WERI-Rb-1 (cell line): ENCODE measurements around the gene C16orf74.

ENCODE experiments used
- DNase-seq: peaks from one replicate; pipeline ENCODE4 v3.0.0-alpha.2; 2020
- H3K27ac ChIP-seq: fragments of 250-450 bp; sonication (Bioruptor Pico); 2 replicates; pipeline ENCODE4 v1.5.1; 2020; ENCODE audit warnings: mild to moderate bottlenecking, moderate library complexity
- H3K27me3 ChIP-seq: fragments of 250-450 bp; sonication (Bioruptor Pico); 2 replicates; pipeline ENCODE4 v1.5.1; 2021; ENCODE audit warnings: mild to moderate bottlenecking, low read depth, moderate library complexity; ENCODE audit not compliant: insufficient read depth, severe bottlenecking
- H3K36me3 ChIP-seq: fragments of 250-450 bp; sonication (Bioruptor Pico); 2 replicates; pipeline ENCODE4 v1.5.1; 2020; ENCODE audit warnings: mild to moderate bottlenecking, moderate library complexity
- H3K4me3 ChIP-seq: 2 replicates; pipeline ENCODE4 v1.5.1; 2011; ENCODE audit warnings: low read depth, mild to moderate bottlenecking, control low read depth, low read length
- H3K9me3 ChIP-seq: fragments of 250-450 bp; sonication (Bioruptor Pico); 2 replicates; pipeline ENCODE4 v1.5.1; 2021; ENCODE audit warnings: mild to moderate bottlenecking, moderate library complexity; ENCODE audit not compliant: severe bottlenecking
- CTCF ChIP-seq: IDR thresholded peaks from 2 replicates; pipeline ENCODE4 v1.5.1; 2011; ENCODE audit warnings: low read depth, mild to moderate bottlenecking, control low read depth, inconsistent platforms, low read length

The C16orf74 gene

DNA sequence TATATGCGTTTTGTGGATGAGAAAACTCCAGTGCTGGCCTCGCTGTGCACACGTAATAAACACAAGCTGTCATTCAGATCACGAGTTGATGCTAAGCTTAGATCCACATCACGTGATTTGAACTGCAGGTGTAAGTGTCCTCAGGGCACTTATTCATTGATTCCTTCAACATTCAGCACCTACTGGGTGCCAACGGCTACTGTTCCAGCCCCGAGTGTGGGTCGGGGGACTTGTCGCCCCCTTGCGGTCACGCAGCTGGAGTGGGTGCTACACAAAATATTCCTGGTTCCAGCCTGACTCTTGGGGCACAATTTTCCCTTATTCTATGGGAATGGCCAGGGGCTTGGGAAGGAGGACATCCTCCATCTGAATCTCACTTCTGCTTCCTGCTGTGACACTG, 32.2 kb downstream of the C16orf74 start:
- Histone ChIP-seq H3K9me3 (no peaks in the 10 kb centered on the region), H3K27ac (no peak overlapping the region; the same call in 1 of the 2 replicates), H3K4me3 (no peak overlapping the region), H3K27me3 (no peaks in the 10 kb centered on the region), H3K36me3 (no peaks in the 10 kb centered on the region)
- no peak for DNase-seq
- TF ChIP-seq CTCF: no peak

GRCh38 chr16:85718153-85718477, 32.8 kb downstream of the C16orf74 start:
- H3K4me3 ChIP-seq: no peak overlapping the region
- DNase-seq: no peak
- H3K27ac ChIP-seq: peak overlapping the region; percentile 26; the same call in 1 of the 2 replicates
- H3K9me3 ChIP-seq: no peaks in the 10 kb centered on the region
- H3K36me3 ChIP-seq: no peaks in the 10 kb centered on the region
- no peaks in the 10 kb centered on the region for H3K27me3 ChIP-seq
- TF ChIP-seq CTCF: no peak

DNA sequence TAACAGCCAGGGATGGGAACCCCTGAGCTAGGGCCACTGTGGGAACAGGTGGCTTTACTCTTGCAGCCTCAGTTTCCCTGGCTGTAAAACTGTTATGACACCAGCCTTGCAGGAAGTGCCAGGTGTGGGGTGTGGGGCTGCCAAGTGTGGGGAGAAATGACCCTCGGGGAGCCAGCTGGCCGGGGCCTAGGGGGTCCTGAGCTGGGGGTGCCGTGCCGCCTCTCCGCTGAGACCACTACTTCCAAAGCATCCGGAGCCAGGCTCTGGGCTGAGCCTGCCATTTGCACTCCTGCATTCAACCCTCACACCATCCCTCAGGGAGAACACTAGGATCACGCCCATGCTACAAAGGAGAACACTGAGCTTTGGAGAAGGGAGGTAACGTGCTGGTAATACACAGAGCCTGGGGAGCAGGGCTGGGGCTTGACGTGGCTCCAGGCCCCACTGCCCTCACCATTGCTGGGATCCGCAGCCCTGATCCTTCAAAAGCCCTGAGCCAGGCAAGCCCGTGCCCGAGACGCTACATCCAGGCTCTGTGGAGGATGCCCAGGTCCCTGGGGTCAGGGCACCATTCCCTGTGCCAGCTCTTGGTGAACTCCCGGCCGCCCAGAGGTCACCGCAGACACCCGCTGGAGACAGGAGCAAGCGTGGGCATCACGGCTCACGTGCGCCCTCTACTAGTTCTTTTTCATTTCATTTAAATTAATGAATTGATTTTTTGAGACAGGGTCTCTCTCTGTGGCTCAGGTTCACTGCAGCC, 33.3 kb downstream of the C16orf74 start:
- no peaks in the 10 kb centered on the region for H3K36me3 ChIP-seq
- H3K9me3 ChIP-seq: no peaks in the 10 kb centered on the region
- DNase-seq: peak; percentile 62
- H3K27me3 ChIP-seq: no peaks in the 10 kb centered on the region
- H3K27ac ChIP-seq: no peak overlapping the region; the same call in 1 of the 2 replicates
- no peak overlapping the region for H3K4me3 ChIP-seq
- TF ChIP-seq CTCF: peak; percentile 48

DNA sequence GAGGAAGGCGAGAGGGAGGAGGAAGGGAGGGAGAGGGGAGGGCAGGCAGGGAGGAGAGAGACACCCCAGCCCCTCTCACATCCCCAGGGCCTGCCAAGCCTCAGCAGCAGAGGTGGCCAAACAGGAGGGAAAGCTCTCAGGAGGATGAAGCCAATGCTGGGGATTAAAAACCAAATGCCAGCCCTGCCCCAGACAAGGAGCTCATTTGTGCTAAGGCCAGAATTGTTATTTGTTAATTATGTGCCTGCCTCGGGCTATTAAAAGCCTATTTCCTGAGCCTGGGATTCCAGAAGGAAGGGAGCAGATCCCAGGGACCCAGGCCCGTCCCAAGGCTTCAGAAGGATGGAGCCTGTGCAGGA, 34.2 kb downstream of the C16orf74 start:
- DNase-seq: peak; percentile 34
- TF ChIP-seq CTCF: no peak
- Histone ChIP-seq H3K9me3 (no peaks in the 10 kb centered on the region), H3K4me3 (no peak overlapping the region), H3K36me3 (no peaks in the 10 kb centered on the region), H3K27me3 (no peaks in the 10 kb centered on the region), H3K27ac (no peak overlapping the region)

GRCh38 chr16:85716022-85716679, 34.7 kb downstream of the C16orf74 start:
- Histone ChIP-seq H3K36me3 (no peaks in the 10 kb centered on the region), H3K27me3 (no peaks in the 10 kb centered on the region), H3K4me3 (no peak overlapping the region), H3K9me3 (no peaks in the 10 kb centered on the region), H3K27ac (peak overlapping the region; percentile 59)
- no peak for DNase-seq
- no peak for TF ChIP-seq CTCF
